ENCODE results near the gene RGL3.
A peak's percentile ranks its signal among the peaks of the same experiment; 100 is the strongest.
"Not testable (repeated sequence)": the region's sequence is repeated elsewhere in the genome, so short reads cannot be mapped to it uniquely, and the experiment has no call there.

Gene RGL3

GRCh38 chr19:11380653-11381537, 38.2 kb downstream of the RGL3 start:
- Histone ChIP-seq H3K36me3 (ENCODE audit: control insufficient read depth in 1 of 2, insufficient read depth in 2 of 2, low read length in 2 of 2) (no peaks in the 10 kb centered on the region), H3K4ac (ENCODE audit: low read depth, low read length) (no peak overlapping the region), H3K79me1 (ENCODE audit: low read length) (peaks cover 3% of the 10 kb centered on the region), H4K12ac (ENCODE audit: low read depth, low read length) (peak overlapping the region; percentile 5), H4K91ac (ENCODE audit: low read depth, low read length) (peak overlapping the region; percentile 1), H2AK5ac (ENCODE audit: low read length) (no peak overlapping the region), H3K23ac (ENCODE audit: low read length) (no peak overlapping the region), H3K4me2 (ENCODE audit: low read length) (peak overlapping the region; percentile 95), H4K8ac (ENCODE audit: low read depth, low read length) (peak overlapping the region; percentile 52), H3K79me2 (ENCODE audit: control insufficient read depth, insufficient read depth, low read length, poor library complexity) (no peaks in the 10 kb centered on the region), H2BK120ac (ENCODE audit: insufficient read depth, low read length, poor library complexity) (no peak overlapping the region), H3K27ac (ENCODE audit: low read depth, low read length) (peak overlapping the region; percentile 0), H2AFZ (ENCODE audit: insufficient read depth, low read length, poor library complexity) (peak overlapping the region; percentile 63), H3K9ac (ENCODE audit: low read length) (no peak overlapping the region), H2BK5ac (ENCODE audit: low read depth, low read length, poor library complexity) (no peak overlapping the region), H2BK12ac (ENCODE audit: low read length) (no peak overlapping the region), H3K4me1 (ENCODE audit: control insufficient read depth in 1 of 2, insufficient read depth in 2 of 2, low read length in 2 of 2) (peaks cover 16 to 19% of the 10 kb centered on the region in 2 experiments), H3K18ac (ENCODE audit: low read length) (no peak overlapping the region), H3K4me3 (ENCODE audit: low read depth, low read length) (peak overlapping the region; percentile 66), H3K27me3 (ENCODE audit: insufficient read depth, low read length) (no peaks in the 10 kb centered on the region), H3K9me3 (ENCODE audit: insufficient read depth, low read depth, low read length) (no peaks in the 10 kb centered on the region), H3K14ac (ENCODE audit: low read length) (peak overlapping the region; percentile 1)
- DNase-seq: peak; percentile 98
- WGBS (ENCODE audit: extremely low coverage, insufficient coverage, insufficient read length): no CpG with 5 or more reads among the region's 54 CpGs

GRCh38 chr19:11379857-11380350, 39.2 kb downstream of the RGL3 start:
- H3K9me3 ChIP-seq (ENCODE audit: insufficient read depth, low read depth, low read length): peaks cover 2% of the 10 kb centered on the region
- H3K18ac ChIP-seq (ENCODE audit: low read length): no peak overlapping the region
- H4K91ac ChIP-seq (ENCODE audit: low read depth, low read length): no peak overlapping the region
- no peak for DNase-seq
- H4K12ac ChIP-seq (ENCODE audit: low read depth, low read length): no peak overlapping the region
- WGBS (ENCODE audit: extremely low coverage, insufficient coverage, insufficient read length): no CpG with 5 or more reads among the region's 7 CpGs
- H3K14ac ChIP-seq (ENCODE audit: low read length): no peak overlapping the region
- H3K4me1 ChIP-seq (ENCODE audit: control insufficient read depth in 1 of 2, insufficient read depth in 2 of 2, low read length in 2 of 2): peaks cover 23 to 26% of the 10 kb centered on the region in 2 experiments
- no peak overlapping the region for H3K4ac ChIP-seq (ENCODE audit: low read depth, low read length)
- H3K4me2 ChIP-seq (ENCODE audit: low read length): no peak overlapping the region
- H2BK12ac ChIP-seq (ENCODE audit: low read length): no peak overlapping the region
- no peak overlapping the region for H2AK5ac ChIP-seq (ENCODE audit: low read length)
- no peak overlapping the region for H3K27ac ChIP-seq (ENCODE audit: low read depth, low read length)
- no peak overlapping the region for H3K9ac ChIP-seq (ENCODE audit: low read length)
- H4K8ac ChIP-seq (ENCODE audit: low read depth, low read length): no peak overlapping the region
- H3K4me3 ChIP-seq (ENCODE audit: low read depth, low read length): no peak overlapping the region
- H2BK5ac ChIP-seq (ENCODE audit: low read depth, low read length, poor library complexity): no peak overlapping the region
- H2BK120ac ChIP-seq (ENCODE audit: insufficient read depth, low read length, poor library complexity): no peak overlapping the region
- H3K79me2 ChIP-seq (ENCODE audit: control insufficient read depth, insufficient read depth, low read length, poor library complexity): peaks cover 3% of the 10 kb centered on the region
- no peak overlapping the region for H2AFZ ChIP-seq (ENCODE audit: insufficient read depth, low read length, poor library complexity)
- peaks cover 7% of the 10 kb centered on the region for H3K79me1 ChIP-seq (ENCODE audit: low read length)
- no peaks in the 10 kb centered on the region for H3K27me3 ChIP-seq (ENCODE audit: insufficient read depth, low read length)
- no peaks in the 10 kb centered on the region for H3K36me3 ChIP-seq (ENCODE audit: control insufficient read depth in 1 of 2, insufficient read depth in 2 of 2, low read length in 2 of 2)
- H3K23ac ChIP-seq (ENCODE audit: low read length): no peak overlapping the region

GRCh38 chr19:11379269-11379845, 39.8 kb downstream of the RGL3 start:
- not testable (repeated sequence) for H2AK5ac ChIP-seq (ENCODE audit: low read length); H3K9ac ChIP-seq (ENCODE audit: low read length)
- no CpG with 5 or more reads among the region's 14 CpGs for WGBS (ENCODE audit: extremely low coverage, insufficient coverage, insufficient read length)

GRCh38 chr19:11378319-11379189, 40.6 kb downstream of the RGL3 start:
- Histone ChIP-seq H2BK120ac (ENCODE audit: insufficient read depth, low read length, poor library complexity) (no peak overlapping the region), H3K4me3 (ENCODE audit: low read depth, low read length) (no peak overlapping the region)
- WGBS (ENCODE audit: extremely low coverage, insufficient coverage, insufficient read length): no CpG with 5 or more reads among the region's 8 CpGs

More at GRCh38 chr19:11379269-11379845, 39.8 kb downstream of the RGL3 start:
- not testable (repeated sequence) for H4K91ac ChIP-seq (ENCODE audit: low read depth, low read length); H3K14ac ChIP-seq (ENCODE audit: low read length); H4K12ac ChIP-seq (ENCODE audit: low read depth, low read length); H4K8ac ChIP-seq (ENCODE audit: low read depth, low read length); H2AFZ ChIP-seq (ENCODE audit: insufficient read depth, low read length, poor library complexity); H3K36me3 ChIP-seq (ENCODE audit: control insufficient read depth in 1 of 2, insufficient read depth in 2 of 2, low read length in 2 of 2); H3K9me3 ChIP-seq (ENCODE audit: insufficient read depth, low read depth, low read length); DNase-seq; H3K27ac ChIP-seq (ENCODE audit: low read depth, low read length); H2BK120ac ChIP-seq (ENCODE audit: insufficient read depth, low read length, poor library complexity); H3K4ac ChIP-seq (ENCODE audit: low read depth, low read length); H3K4me3 ChIP-seq (ENCODE audit: low read depth, low read length); H2BK5ac ChIP-seq (ENCODE audit: low read depth, low read length, poor library complexity); H3K23ac ChIP-seq (ENCODE audit: low read length); H3K4me2 ChIP-seq (ENCODE audit: low read length); H3K79me2 ChIP-seq (ENCODE audit: control insufficient read depth, insufficient read depth, low read length, poor library complexity); H3K79me1 ChIP-seq (ENCODE audit: low read length); H3K18ac ChIP-seq (ENCODE audit: low read length); H3K27me3 ChIP-seq (ENCODE audit: insufficient read depth, low read length); H2BK12ac ChIP-seq (ENCODE audit: low read length)
- H3K4me1 ChIP-seq (ENCODE audit: control insufficient read depth in 1 of 2, insufficient read depth in 2 of 2, low read length in 2 of 2): peaks cover 23 to 26% of the 10 kb centered on the region in 2 experiments

More at GRCh38 chr19:11378319-11379189, 40.6 kb downstream of the RGL3 start:
- Histone ChIP-seq H3K18ac (ENCODE audit: low read length) (no peak overlapping the region), H3K27ac (ENCODE audit: low read depth, low read length) (no peak overlapping the region), H3K14ac (ENCODE audit: low read length) (no peak overlapping the region), H3K4me1 (ENCODE audit: control insufficient read depth in 1 of 2, insufficient read depth in 2 of 2, low read length in 2 of 2) (peaks cover 21 to 25% of the 10 kb centered on the region in 2 experiments), H3K36me3 (ENCODE audit: control insufficient read depth in 1 of 2, insufficient read depth in 2 of 2, low read length in 2 of 2) (no peaks in the 10 kb centered on the region), H4K91ac (ENCODE audit: low read depth, low read length) (no peak overlapping the region), H3K4me2 (ENCODE audit: low read length) (no peak overlapping the region), H3K27me3 (ENCODE audit: insufficient read depth, low read length) (no peaks in the 10 kb centered on the region), H2AFZ (ENCODE audit: insufficient read depth, low read length, poor library complexity) (no peak overlapping the region), H3K4ac (ENCODE audit: low read depth, low read length) (no peak overlapping the region), H3K9me3 (ENCODE audit: insufficient read depth, low read depth, low read length) (peaks cover 2% of the 10 kb centered on the region), H2AK5ac (ENCODE audit: low read length) (no peak overlapping the region), H4K12ac (ENCODE audit: low read depth, low read length) (no peak overlapping the region), H2BK12ac (ENCODE audit: low read length) (no peak overlapping the region), H2BK5ac (ENCODE audit: low read depth, low read length, poor library complexity) (no peak overlapping the region), H4K8ac (ENCODE audit: low read depth, low read length) (no peak overlapping the region), H3K79me2 (ENCODE audit: control insufficient read depth, insufficient read depth, low read length, poor library complexity) (peaks cover 5% of the 10 kb centered on the region), H3K79me1 (ENCODE audit: low read length) (peaks cover 7% of the 10 kb centered on the region), H3K23ac (ENCODE audit: low read length) (no peak overlapping the region), H3K9ac (ENCODE audit: low read length) (no peak overlapping the region)
- peak; percentile 30 to 67 for DNase-seq

All from trophoblast cell (in vitro differentiated cells and primary cell).